ENCODE data around the gene HK1. TPM values are rescaled to one million over a fixed set of nuclear protein-coding genes. Genes with fewer than 3 reads are reported as not detected.

HK1 gene
- total and polyA plus RNA-seq, 4 donors: 1.8 to 166 (median 7.4) TPM

- H3K4me3 ChIP-seq (ENCODE audit: low read depth in 1 of 3, low read length in 3 of 3): no peak overlapping the region
- no peak for DNase-seq (ENCODE audit: low spot score)
- H3K9ac ChIP-seq (ENCODE audit: low read depth in 1 of 2, low read length in 2 of 2): no peak overlapping the region
- no peak overlapping the region for H3K27ac ChIP-seq (ENCODE audit: low read depth in 1 of 2, low read length in 2 of 2)
- no peak for TF ChIP-seq TAF1 (conservative IDR thresholded peaks at IDR 0.05)
- no peak for TF ChIP-seq MAX (IDR thresholded peaks at IDR 0.05)
- no peak for TF ChIP-seq CTCF (IDR thresholded peaks at IDR 0.05; ENCODE audit: low read depth, low read length, missing input control)
- no peak for TF ChIP-seq ATF3 (IDR thresholded peaks at IDR 0.05)
- no peak for TF ChIP-seq GABPA (IDR thresholded peaks at IDR 0.05 in 1 of 2, conservative IDR thresholded peaks at IDR 0.05 in 1 of 2)
- no peak for TF ChIP-seq RXRA (IDR thresholded peaks at IDR 0.05)
- TF ChIP-seq EGR1 (IDR thresholded peaks at IDR 0.05; ENCODE audit: low read depth in 2 of 2): no peak
- no peak for TF ChIP-seq FOXA1 (IDR thresholded peaks at IDR 0.05)
- TF ChIP-seq HNF4G (IDR thresholded peaks at IDR 0.05): no peak
- TF ChIP-seq JUND (IDR thresholded peaks at IDR 0.05): no peak
- TF ChIP-seq HNF4A (conservative IDR thresholded peaks at IDR 0.05): no peak
- no peak for TF ChIP-seq FOXA2 (IDR thresholded peaks at IDR 0.05)
- no peak for TF ChIP-seq ZBTB33 (IDR thresholded peaks at IDR 0.05)
- no peaks in the 10 kb centered on the region for H3K36me3 ChIP-seq (ENCODE audit: control insufficient read depth in 4 of 4, insufficient read depth in 3 of 4, low read depth in 1 of 4, low read length in 3 of 4)
- 88% methylated on average over 12 of the region's 12 CpGs for WGBS
- H3K9me3 ChIP-seq (ENCODE audit: control insufficient read depth in 4 of 4, low read length in 3 of 4): no peaks in the 10 kb centered on the region
- no peaks in the 10 kb centered on the region for H3K27me3 ChIP-seq (ENCODE audit: control insufficient read depth in 4 of 4, insufficient read depth in 4 of 4, low read length in 3 of 4)
- peaks cover 4 to 10% (median 5%) of the 10 kb centered on the region in 4 donors for H3K4me1 ChIP-seq (ENCODE audit: control insufficient read depth in 4 of 4, insufficient read depth in 4 of 4, low read length in 3 of 4)
Measured at GRCh38 chr10:69358148-69358795, 80.0 kb downstream of the HK1 start.

GRCh38 chr10:69359148-69359547 lies 80.9 kb downstream of the HK1 start:
- Histone ChIP-seq H3K9me3 (ENCODE audit: control insufficient read depth in 4 of 4, low read length in 3 of 4) (no peaks in the 10 kb centered on the region), H3K4me1 (ENCODE audit: control insufficient read depth in 4 of 4, insufficient read depth in 4 of 4, low read length in 3 of 4) (peaks cover 4 to 10% (median 5%) of the 10 kb centered on the region in 4 donors), H3K27me3 (ENCODE audit: control insufficient read depth in 4 of 4, insufficient read depth in 4 of 4, low read length in 3 of 4) (no peaks in the 10 kb centered on the region), H3K9ac (ENCODE audit: low read depth in 1 of 2, low read length in 2 of 2) (no peak overlapping the region), H3K4me3 (ENCODE audit: low read depth in 1 of 3, low read length in 3 of 3) (no peak overlapping the region), H3K27ac (ENCODE audit: low read depth in 1 of 2, low read length in 2 of 2) (no peak overlapping the region), H3K36me3 (ENCODE audit: control insufficient read depth in 4 of 4, insufficient read depth in 3 of 4, low read depth in 1 of 4, low read length in 3 of 4) (no peaks in the 10 kb centered on the region)
- TF ChIP-seq MAX (IDR thresholded peaks at IDR 0.05): no peak
- WGBS: 71% methylated on average over 3 of the region's 3 CpGs
- DNase-seq (ENCODE audit: low spot score): no peak

- 91% methylated on average over 5 of the region's 5 CpGs for WGBS
- H3K4me1 ChIP-seq (ENCODE audit: control insufficient read depth in 4 of 4, insufficient read depth in 4 of 4, low read length in 3 of 4): peaks cover 4 to 10% (median 5%) of the 10 kb centered on the region in 4 donors
- no peak overlapping the region for H3K27ac ChIP-seq (ENCODE audit: low read depth in 1 of 2, low read length in 2 of 2)
- H3K27me3 ChIP-seq (ENCODE audit: control insufficient read depth in 4 of 4, insufficient read depth in 4 of 4, low read length in 3 of 4): no peaks in the 10 kb centered on the region
- no peak for DNase-seq (ENCODE audit: low spot score)
- H3K9me3 ChIP-seq (ENCODE audit: control insufficient read depth in 4 of 4, low read length in 3 of 4): no peaks in the 10 kb centered on the region
- no peak overlapping the region for H3K4me3 ChIP-seq (ENCODE audit: low read depth in 1 of 3, low read length in 3 of 3)
- no peak overlapping the region for H3K9ac ChIP-seq (ENCODE audit: low read depth in 1 of 2, low read length in 2 of 2)
- no peaks in the 10 kb centered on the region for H3K36me3 ChIP-seq (ENCODE audit: control insufficient read depth in 4 of 4, insufficient read depth in 3 of 4, low read depth in 1 of 4, low read length in 3 of 4)
- no peak for TF ChIP-seq EGR1 (IDR thresholded peaks at IDR 0.05; ENCODE audit: low read depth in 2 of 2)
- TF ChIP-seq GABPA (IDR thresholded peaks at IDR 0.05 in 1 of 2, conservative IDR thresholded peaks at IDR 0.05 in 1 of 2): no peak
- no peak for TF ChIP-seq YY1 (IDR thresholded peaks at IDR 0.05)
- TF ChIP-seq RXRA (IDR thresholded peaks at IDR 0.05): no peak
- TF ChIP-seq FOXA1 (IDR thresholded peaks at IDR 0.05): no peak
- no peak for TF ChIP-seq ATF3 (IDR thresholded peaks at IDR 0.05)
- no peak for TF ChIP-seq ZBTB33 (IDR thresholded peaks at IDR 0.05)
- no peak for TF ChIP-seq REST (IDR thresholded peaks at IDR 0.05)
- no peak for TF ChIP-seq RAD21 (IDR thresholded peaks at IDR 0.05)
Measured at GRCh38 chr10:69359594-69359993, 81.3 kb downstream of the HK1 start.

All from liver (tissue), 9 donors.